Hematopoietic multipotent progenitor cell treated with erythropoietin and hydrocortisone succinate and interleukin-3 and kit ligand, for 8 days (in vitro differentiated cells): ENCODE results near the gene MGST3.
"Not testable (repeated sequence)": the region's sequence is repeated elsewhere in the genome, so short reads cannot be mapped to it uniquely, and the experiment has no call there.

Experiments
- DNase-seq: peaks from one replicate; pipeline ENCODE4 v3.0.0-alpha.2; 2015

MGST3 gene

GRCh38 chr1:165701922-165702321, 70.9 kb downstream of the MGST3 start:
- not testable (repeated sequence) for DNase-seq

- no peak for DNase-seq
Observed at GRCh38 chr1:165703648-165704047, 72.6 kb downstream of the MGST3 start.
